GM21786 (cell line): Measurements from ENCODE around the gene SZT2.

Source experiments
- ATAC-seq: cut with Tn5 transposase; IDR thresholded peaks from one replicate; pipeline ENCODE4 v1.9.1; 2021; ENCODE audit not compliant: unreplicated experiment

The SZT2 gene

GRCh38 chr1:43422995-43423671, 33.4 kb downstream of the SZT2 start:
- ATAC-seq, result no peak

DNA sequence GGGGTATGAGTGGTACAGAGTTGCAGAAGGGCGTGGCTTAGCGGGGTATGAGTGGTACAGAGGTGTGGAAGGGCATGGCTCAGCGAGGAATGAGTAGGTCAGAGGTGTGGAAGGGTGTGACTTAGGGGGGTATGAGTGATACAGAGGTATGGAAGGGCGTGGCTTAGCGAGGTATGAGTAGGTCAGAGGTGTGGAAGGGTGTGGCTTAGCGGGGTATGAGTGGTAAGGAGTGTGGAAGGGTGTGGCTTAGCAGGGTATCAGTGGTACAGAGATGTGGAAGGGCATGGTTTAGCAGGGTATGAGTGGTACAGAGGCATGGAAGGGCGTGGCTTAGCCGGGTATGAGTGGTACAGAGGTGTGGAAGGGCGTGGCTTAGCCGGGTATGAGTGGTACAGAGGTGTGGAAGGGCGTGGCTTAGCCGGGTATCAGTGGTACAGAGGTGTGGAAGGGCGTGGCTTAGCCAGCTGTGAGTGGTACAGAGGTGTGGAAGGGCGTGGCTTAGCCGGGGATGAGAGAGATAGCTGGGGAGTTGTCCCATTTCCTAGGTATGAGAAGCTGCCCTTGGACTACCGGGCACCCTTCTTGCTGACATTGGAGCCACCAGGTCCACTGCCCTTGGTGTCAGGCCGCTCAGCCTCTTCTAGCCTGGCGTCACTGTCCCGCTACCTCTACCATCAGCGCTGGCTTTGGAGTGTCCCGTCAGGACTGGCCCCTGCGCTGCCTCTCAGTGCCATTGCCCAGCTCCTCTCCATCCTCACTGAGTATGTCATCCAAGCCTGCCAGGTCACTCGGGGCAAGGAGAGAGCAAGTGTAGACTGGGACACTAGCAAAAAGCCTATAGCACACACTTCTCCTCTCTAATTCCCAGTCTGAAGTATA, 34.2 kb downstream of the SZT2 start:
- ATAC-seq, result no peak

GRCh38 chr1:43425045-43425444, 35.3 kb downstream of the SZT2 start:
- ATAC-seq, result no peak

GRCh38 chr1:43426221-43426620, 36.5 kb downstream of the SZT2 start:
- no peak for ATAC-seq

- no peak for ATAC-seq
Observed at GRCh38 chr1:43427524-43427923, 37.8 kb downstream of the SZT2 start.

DNA sequence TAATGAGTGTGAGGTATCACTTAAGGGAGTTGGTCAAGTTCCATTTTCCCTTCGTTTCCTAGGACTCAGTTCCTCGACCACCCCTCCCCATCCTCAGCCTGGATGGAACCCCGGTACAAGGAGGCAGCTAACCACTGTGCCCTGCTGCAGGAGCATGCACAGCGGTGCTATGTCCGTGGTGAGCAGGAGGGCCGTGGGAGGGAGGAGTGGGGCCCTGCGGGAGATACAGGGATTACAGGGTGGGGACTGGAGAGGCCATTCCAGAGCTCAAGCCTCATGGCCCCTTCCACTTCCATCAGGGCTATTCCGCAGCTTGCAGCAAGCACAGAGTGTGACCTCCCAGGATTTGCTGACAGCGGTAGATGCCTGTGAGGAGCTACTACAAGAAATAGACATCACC, 38.2 kb downstream of the SZT2 start:
- ATAC-seq, result no peak

GRCh38 chr1:43430831-43431230, 41.1 kb downstream of the SZT2 start:
- ATAC-seq, result no peak

DNA sequence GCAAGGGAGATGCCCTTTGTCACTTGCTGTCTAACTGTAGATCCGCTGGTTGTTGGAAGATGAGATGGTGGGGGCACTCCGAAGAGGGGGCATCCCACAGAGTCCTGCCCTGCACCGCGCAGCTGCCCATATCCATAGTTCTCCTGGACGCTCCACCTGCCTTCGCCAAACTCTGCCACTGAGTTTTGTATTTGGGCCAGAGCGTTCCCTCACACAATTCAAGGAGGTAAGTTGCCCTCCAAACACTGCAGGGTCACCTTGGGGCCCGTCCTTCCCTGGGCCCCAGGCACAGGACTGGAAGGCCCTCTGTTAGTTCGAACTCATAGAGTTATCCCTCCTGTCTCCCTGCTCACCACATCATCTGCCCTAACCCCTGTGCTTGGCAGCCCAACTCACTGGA, 42.0 kb downstream of the SZT2 start:
- no peak for ATAC-seq

DNA sequence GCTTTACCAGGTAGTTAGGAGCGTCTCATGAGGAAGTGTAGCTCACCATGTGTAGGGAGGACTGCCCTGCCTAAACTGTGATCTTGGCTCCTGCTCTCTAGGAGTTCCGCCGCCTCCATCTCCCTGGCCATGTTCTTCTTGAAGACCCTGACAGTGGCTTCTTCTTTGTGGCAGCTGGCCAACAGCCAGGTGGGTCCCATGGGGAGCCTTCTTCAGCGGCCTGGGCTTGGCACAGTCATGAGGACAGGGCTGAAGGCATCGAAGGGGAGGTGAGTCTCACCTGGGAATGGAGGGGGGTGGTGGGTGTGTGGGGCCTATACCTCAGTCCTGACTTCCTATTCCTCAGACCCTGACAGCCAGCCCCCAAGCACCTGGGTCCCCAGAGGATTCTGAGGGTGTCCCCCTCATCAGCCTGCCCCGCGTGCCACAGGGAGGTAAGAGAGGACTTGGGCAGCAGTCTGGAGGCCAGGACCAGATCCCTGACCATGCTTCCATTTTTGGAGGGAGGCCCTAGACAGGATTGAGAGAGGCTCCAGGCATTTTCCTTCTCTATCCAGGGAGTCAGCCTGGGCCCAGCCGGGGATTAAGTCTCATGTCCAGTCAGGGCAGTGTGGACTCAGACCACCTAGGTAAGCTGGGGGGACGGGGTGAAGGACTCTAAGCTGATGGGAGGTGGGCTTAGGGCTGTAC, 42.6 kb downstream of the SZT2 start:
- ATAC-seq, result no peak

- ATAC-seq, result no peak
Observed at GRCh38 chr1:43432907-43433306, 43.2 kb downstream of the SZT2 start.

DNA sequence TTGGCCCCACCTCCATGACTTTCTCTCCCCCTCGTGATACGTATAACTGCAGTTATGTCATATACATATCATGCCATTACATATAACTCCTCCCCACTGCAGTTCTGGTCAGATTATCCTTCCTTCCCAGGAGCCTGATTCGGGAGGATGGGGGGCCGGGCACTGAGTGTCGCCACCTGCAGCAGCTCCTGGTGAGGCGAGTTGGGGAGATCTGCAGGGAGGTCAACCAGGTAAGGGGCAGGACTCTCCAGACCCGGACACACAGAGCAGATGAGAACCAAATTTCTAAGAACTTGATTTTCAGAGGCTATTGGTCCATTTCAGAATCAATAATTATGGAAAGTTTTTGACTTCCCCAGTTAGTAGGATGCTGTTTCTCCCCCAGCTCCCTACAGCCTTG, 44.6 kb downstream of the SZT2 start:
- ATAC-seq, result no peak

- no peak for ATAC-seq
Observed at GRCh38 chr1:43435146-43436145, 45.7 kb downstream of the SZT2 start.

DNA sequence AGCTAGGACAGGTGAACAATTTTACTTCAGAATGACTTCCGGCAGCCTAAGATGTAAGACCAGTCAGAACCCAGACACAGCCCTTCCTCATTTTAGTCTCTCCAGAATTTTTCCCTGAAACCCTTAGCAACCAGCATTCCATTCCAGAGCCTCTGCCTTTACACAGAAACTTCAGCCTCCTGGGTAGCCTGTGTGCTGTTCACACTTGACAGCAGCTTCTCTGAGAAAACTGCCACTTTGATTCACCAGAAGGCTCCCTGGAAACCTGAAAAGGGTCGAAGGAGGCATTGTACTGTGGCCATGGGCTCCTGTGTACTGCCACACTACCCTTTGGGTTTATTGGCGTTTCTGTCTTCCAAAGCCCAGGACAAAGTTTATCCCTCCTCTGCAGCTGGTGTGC, 46.7 kb downstream of the SZT2 start:
- no peak for ATAC-seq

GRCh38 chr1:43437031-43437973, 47.6 kb downstream of the SZT2 start:
- no peak for ATAC-seq

DNA sequence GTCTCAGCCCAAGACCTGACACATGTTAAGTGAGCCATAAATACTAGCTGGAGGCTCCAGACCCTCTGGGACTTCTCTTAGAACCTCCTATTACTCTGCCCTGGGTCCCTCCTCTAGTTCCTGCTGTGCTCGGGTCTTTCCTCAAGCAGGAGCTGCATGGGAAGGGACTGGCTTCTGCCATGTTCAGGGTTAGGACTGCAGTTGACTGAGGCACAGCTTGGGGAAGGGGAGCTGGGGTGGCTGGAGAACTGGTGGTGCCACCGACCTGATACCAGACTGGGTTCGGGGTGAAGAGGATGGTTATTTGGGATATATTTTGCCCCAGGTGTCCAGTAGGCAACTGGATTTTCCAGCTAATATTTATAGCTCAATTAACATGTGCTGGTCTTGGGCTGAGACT, 48.3 kb downstream of the SZT2 start:
- no peak for ATAC-seq

- no peak for ATAC-seq
Observed at GRCh38 chr1:43438576-43438952, 48.9 kb downstream of the SZT2 start.

DNA sequence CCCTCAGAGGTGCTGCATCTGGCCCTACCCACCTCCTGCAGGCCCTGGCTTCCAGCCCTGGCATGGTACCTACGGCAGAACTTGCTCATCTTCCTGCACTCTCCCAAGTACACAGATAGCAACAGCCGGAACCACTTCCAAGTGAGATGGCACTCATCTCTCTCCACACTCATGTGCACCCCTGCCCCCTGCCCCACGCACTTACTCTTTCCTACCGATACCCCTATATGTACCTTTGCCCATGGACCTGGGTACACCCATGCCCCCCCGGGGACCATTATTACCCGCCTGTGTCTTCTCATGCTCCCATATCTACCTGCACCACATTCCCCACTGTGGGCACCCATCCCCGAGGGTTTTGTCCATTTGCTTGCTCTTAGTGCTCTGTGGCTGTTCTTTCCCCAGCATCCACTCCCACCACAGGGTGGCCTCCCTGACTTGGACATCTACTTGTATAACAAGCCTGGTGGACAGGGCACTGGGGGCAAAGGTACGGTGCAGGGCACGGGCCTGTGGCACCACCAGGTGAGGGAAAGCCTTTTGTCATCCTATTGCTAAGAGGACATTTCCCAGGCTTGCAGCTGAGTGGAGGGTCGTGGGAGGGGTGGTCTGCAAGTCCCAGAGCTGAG, 49.4 kb downstream of the SZT2 start:
- ATAC-seq, result no peak

DNA sequence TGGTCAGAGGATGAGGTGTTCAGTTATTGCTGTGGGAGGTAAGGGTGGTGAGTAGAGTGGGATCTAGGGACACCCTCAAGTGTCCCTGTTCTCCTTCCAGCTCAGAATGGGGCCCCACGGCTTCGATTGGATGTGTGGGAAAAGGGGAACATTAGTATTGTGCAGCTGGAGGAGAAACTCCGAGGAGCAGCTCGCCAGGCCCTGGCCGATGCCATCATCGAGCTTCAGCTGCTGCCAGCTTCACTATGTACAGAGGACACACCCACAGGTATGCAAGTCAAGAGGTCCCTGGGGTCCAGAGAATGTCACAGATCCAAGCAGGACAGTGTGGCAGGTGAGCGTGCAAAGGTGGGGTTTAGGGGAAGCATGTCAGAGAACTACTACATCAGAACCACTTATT, 50.1 kb downstream of the SZT2 start:
- ATAC-seq, result no peak

- ATAC-seq, result no peak
Observed at GRCh38 chr1:43440358-43440757, 50.7 kb downstream of the SZT2 start.
